DOHH2 (cell line): ENCODE measurements around the gene AIRE.

Experiments
- H3F3A ChIP-seq: fragments of 200-600 bp; sonication (generic), shearing (Covaris generic); 2 replicates; pipeline ENCODE4 v1.6.0; 2016; ENCODE audit warnings: antibody characterized with exemption, mild to moderate bottlenecking; ENCODE audit not compliant: control insufficient read depth, insufficient read depth
- H3K27ac ChIP-seq: fragments of 200-600 bp; sonication (generic); 2 replicates; pipeline ENCODE4 v1.5.1; 2014; ENCODE audit warnings: low read depth, mild to moderate bottlenecking, low read length, moderate library complexity
- H3K27me3 ChIP-seq: fragments of 200-600 bp; sonication (generic); 2 replicates; pipeline ENCODE4 v1.6.1; 2014; ENCODE audit warnings: mild to moderate bottlenecking, low read length, mixed read lengths; ENCODE audit not compliant: control insufficient read depth
- H3K36me3 ChIP-seq: fragments of 200-600 bp; sonication (generic); 2 replicates; pipeline ENCODE4 v1.6.1; 2014; ENCODE audit warnings: mild to moderate bottlenecking, low read length, moderate library complexity, mixed read lengths; ENCODE audit not compliant: control insufficient read depth
- H3K4me1 ChIP-seq: fragments of 200-600 bp; sonication (generic); 2 replicates; pipeline ENCODE4 v1.6.1; 2014; ENCODE audit warnings: mild to moderate bottlenecking, low read length, mixed read lengths; ENCODE audit not compliant: control insufficient read depth
- H3K4me2 ChIP-seq: fragments of 200-600 bp; sonication (generic); 2 replicates; pipeline ENCODE4 v1.6.0; 2014; ENCODE audit warnings: mild to moderate bottlenecking, low read length, moderate library complexity
- H3K4me3 ChIP-seq: fragments of 200-600 bp; sonication (generic); 2 replicates; pipeline ENCODE4 v1.5.1; 2014; ENCODE audit warnings: mild to moderate bottlenecking, low read length, mixed read lengths
- H3K79me2 ChIP-seq: fragments of 200-600 bp; sonication (generic); 2 replicates; pipeline ENCODE4 v1.6.1; 2014; ENCODE audit warnings: mild to moderate bottlenecking, low read length, mixed read lengths; ENCODE audit not compliant: control insufficient read depth
- H3K9me2 ChIP-seq: fragments of 200-600 bp; sonication (generic); replicated peaks from 2 replicates; pipeline ENCODE4 v1.6.1; 2014; ENCODE audit warnings: mild to moderate bottlenecking, low read length, mixed read lengths; ENCODE audit not compliant: control insufficient read depth
- H3K9me3 ChIP-seq: fragments of 200-600 bp; sonication (generic); 2 replicates; pipeline ENCODE4 v1.6.1; 2014; ENCODE audit warnings: antibody characterized with exemption, low read length, mixed read lengths; ENCODE audit not compliant: control insufficient read depth, insufficient read depth
- H4K20me1 ChIP-seq: fragments of 200-600 bp; sonication (generic); 2 replicates; pipeline ENCODE4 v1.6.0; 2014; ENCODE audit warnings: low read depth, mild to moderate bottlenecking, antibody characterized with exemption, low read length, moderate library complexity; ENCODE audit not compliant: control insufficient read depth, insufficient read depth
- EZH2phosphoT487 ChIP-seq: fragments of 200-600 bp; sonication (generic); IDR thresholded peaks from 2 replicates; pipeline ENCODE4 v1.6.1; 2017; ENCODE audit warnings: borderline replicate concordance, mild to moderate bottlenecking, antibody characterized with exemption, low read length, moderate library complexity, mixed read lengths
- TF ChIP-seq, protein P1 (sequence below): fragments of 200-600 bp; sonication (generic); IDR thresholded peaks from one replicate; pipeline ENCODE4 v1.5.1; 2014; ENCODE audit warnings: antibody characterized with exemption, mild to moderate bottlenecking, low read depth, low read length; ENCODE audit not compliant: poor library complexity, severe bottlenecking

Gene AIRE

GRCh38 chr21:44263768-44264167, 21.9 kb upstream of the AIRE start:
- H3F3A ChIP-seq, result no peaks in the 10 kb centered on the region
- TF ChIP-seq, protein P1, sequence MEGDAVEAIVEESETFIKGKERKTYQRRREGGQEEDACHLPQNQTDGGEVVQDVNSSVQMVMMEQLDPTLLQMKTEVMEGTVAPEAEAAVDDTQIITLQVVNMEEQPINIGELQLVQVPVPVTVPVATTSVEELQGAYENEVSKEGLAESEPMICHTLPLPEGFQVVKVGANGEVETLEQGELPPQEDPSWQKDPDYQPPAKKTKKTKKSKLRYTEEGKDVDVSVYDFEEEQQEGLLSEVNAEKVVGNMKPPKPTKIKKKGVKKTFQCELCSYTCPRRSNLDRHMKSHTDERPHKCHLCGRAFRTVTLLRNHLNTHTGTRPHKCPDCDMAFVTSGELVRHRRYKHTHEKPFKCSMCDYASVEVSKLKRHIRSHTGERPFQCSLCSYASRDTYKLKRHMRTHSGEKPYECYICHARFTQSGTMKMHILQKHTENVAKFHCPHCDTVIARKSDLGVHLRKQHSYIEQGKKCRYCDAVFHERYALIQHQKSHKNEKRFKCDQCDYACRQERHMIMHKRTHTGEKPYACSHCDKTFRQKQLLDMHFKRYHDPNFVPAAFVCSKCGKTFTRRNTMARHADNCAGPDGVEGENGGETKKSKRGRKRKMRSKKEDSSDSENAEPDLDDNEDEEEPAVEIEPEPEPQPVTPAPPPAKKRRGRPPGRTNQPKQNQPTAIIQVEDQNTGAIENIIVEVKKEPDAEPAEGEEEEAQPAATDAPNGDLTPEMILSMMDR, result no peak
- TF ChIP-seq EZH2phosphoT487, result no peak
- H3K9me2 ChIP-seq, result no peaks in the 10 kb centered on the region
- no peak overlapping the region for H3K27ac ChIP-seq
- no peak overlapping the region for H3K4me3 ChIP-seq
- H3K36me3 ChIP-seq, result no peaks in the 10 kb centered on the region
- no peaks in the 10 kb centered on the region for H3K4me1 ChIP-seq
- H3K79me2 ChIP-seq, result no peaks in the 10 kb centered on the region
- H3K4me2 ChIP-seq, result no peak overlapping the region
- H3K27me3 ChIP-seq, result peaks cover 5% of the 10 kb centered on the region; the same call in 1 of the 2 replicates
- no peaks in the 10 kb centered on the region for H4K20me1 ChIP-seq
- H3K9me3 ChIP-seq, result no peaks in the 10 kb centered on the region

GRCh38 chr21:44265734-44266270, 19.9 kb upstream of the AIRE start:
- Histone ChIP-seq H3K9me3 (no peaks in the 10 kb centered on the region), H3K36me3 (no peaks in the 10 kb centered on the region), H3K9me2 (no peaks in the 10 kb centered on the region), H4K20me1 (no peaks in the 10 kb centered on the region), H3K4me2 (no peak overlapping the region), H3K27ac (no peak overlapping the region), H3K79me2 (no peaks in the 10 kb centered on the region), H3K27me3 (peaks cover 5% of the 10 kb centered on the region; the same call in 1 of the 2 replicates), H3K4me1 (no peaks in the 10 kb centered on the region), H3K4me3 (no peak overlapping the region), H3F3A (no peaks in the 10 kb centered on the region)
- no peak for TF ChIP-seq EZH2phosphoT487
- TF ChIP-seq, protein P1, result no peak

DNA sequence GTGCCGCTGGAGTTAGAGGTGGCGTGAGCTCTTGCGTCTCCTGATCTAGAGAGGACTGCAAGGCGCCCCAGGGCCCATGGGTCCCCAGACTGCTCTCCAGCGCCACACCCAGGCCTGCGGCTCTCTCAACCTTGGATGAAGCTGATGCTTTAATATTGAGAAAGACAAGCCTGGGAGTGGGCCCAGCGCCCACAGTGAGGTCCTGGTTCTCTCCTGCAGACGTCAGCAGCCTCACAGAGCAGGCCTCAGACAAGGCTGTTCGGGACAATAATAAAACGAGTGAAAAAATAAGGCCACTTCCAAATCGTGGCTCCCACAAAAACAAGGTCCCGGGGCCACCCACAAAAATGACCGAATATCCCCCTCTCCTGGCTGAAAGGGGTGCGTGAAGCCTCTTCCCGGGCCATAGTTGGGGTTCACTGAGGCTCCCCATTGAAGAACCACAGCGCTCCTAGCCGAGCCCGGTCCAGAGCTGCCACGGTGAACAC, 18.0 kb upstream of the AIRE start:
- H3K4me1 ChIP-seq, result no peaks in the 10 kb centered on the region
- H4K20me1 ChIP-seq, result no peaks in the 10 kb centered on the region
- no peak for TF ChIP-seq EZH2phosphoT487
- TF ChIP-seq, protein P1, result peak; percentile 52
- H3K36me3 ChIP-seq, result no peaks in the 10 kb centered on the region
- H3K79me2 ChIP-seq, result no peaks in the 10 kb centered on the region
- H3K27me3 ChIP-seq, result no peaks in the 10 kb centered on the region
- no peaks in the 10 kb centered on the region for H3F3A ChIP-seq
- no peaks in the 10 kb centered on the region for H3K9me3 ChIP-seq
- H3K9me2 ChIP-seq, result no peaks in the 10 kb centered on the region
- H3K4me3 ChIP-seq, result no peak overlapping the region
- no peak overlapping the region for H3K4me2 ChIP-seq
- no peak overlapping the region for H3K27ac ChIP-seq
